Mesodermal cell (in vitro differentiated cells): ENCODE measurements around the gene NAV2.

ENCODE experiments used
- H3K27ac ChIP-seq: 2 replicates; pipeline ENCODE4 v1.7.0; 2013; ENCODE audit warnings: mild to moderate bottlenecking, low read depth, low read length, moderate library complexity; ENCODE audit not compliant: severe bottlenecking
- H3K36me3 ChIP-seq: 2 replicates; pipeline ENCODE4 v1.7.1; 2013; ENCODE audit warnings: mild to moderate bottlenecking, low read length, moderate library complexity; ENCODE audit not compliant: control insufficient read depth, insufficient read depth
- H3K4me1 ChIP-seq: one replicate; pipeline ENCODE4 v1.7.1; 2013; ENCODE audit warnings: mild to moderate bottlenecking, low read length; ENCODE audit not compliant: insufficient read depth, control insufficient read depth, poor library complexity, severe bottlenecking
- H3K4me3 ChIP-seq: 2 replicates; pipeline ENCODE4 v1.7.0; 2013; ENCODE audit warnings: low read length, control low read depth, mild to moderate bottlenecking; ENCODE audit not compliant: insufficient read depth, poor library complexity, severe bottlenecking; ENCODE audit errors: extremely low read depth
- H3K9me3 ChIP-seq: 2 replicates; pipeline ENCODE4 v1.7.1; 2013; ENCODE audit warnings: mild to moderate bottlenecking, low read length, moderate library complexity; ENCODE audit not compliant: control insufficient read depth
- WGBS, 2 experiments: methylation state at CpG; one replicate each; pipeline ENCODE4 v1.1.5; 2013; ENCODE audit warnings: missing lambda C conversion rate in 2 of 2; ENCODE audit not compliant: insufficient coverage in 2 of 2; 5-methylcytosine and 5-hydroxymethylcytosine counted together

NAV2 gene

GRCh38 chr11:19935507-19935906, 222.9 kb downstream of the NAV2 start:
- no peaks in the 10 kb centered on the region for H3K36me3 ChIP-seq
- peaks cover 14% of the 10 kb centered on the region for H3K4me1 ChIP-seq
- H3K4me3 ChIP-seq, result no peak overlapping the region
- no peaks in the 10 kb centered on the region for H3K9me3 ChIP-seq
- peak overlapping the region; percentile 11 for H3K27ac ChIP-seq
- WGBS, 2 experiments, result 80% methylated on average over 1 of the region's 4 CpGs; no CpG with 5 or more reads in 1 of the 2 experiments

DNA sequence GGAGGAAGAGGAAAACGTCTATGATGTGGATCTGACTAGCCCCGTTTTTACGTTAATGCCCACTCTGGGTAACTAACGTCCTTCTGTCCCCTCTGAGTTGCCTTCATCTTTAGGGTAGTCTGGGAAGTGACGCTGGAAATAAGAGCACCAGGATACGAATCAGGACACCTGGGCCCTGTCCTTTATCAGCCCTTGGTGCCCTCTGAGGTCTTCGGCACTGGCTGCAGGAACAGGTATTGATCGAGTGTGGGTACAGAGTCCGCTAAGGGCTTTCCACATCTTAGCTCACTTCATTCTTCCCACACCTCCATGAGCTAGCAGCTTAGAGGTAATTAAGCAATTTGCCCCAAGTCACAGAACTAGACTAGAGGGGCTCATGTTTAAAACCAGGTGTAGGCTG, 223.8 kb downstream of the NAV2 start:
- no peak overlapping the region for H3K27ac ChIP-seq
- WGBS, 2 experiments, result 89 to 94% methylated on average over 6 to 8 of the region's 9 CpGs
- no peaks in the 10 kb centered on the region for H3K9me3 ChIP-seq
- no peaks in the 10 kb centered on the region for H3K36me3 ChIP-seq
- no peak overlapping the region for H3K4me3 ChIP-seq
- peaks cover 14% of the 10 kb centered on the region for H3K4me1 ChIP-seq

DNA sequence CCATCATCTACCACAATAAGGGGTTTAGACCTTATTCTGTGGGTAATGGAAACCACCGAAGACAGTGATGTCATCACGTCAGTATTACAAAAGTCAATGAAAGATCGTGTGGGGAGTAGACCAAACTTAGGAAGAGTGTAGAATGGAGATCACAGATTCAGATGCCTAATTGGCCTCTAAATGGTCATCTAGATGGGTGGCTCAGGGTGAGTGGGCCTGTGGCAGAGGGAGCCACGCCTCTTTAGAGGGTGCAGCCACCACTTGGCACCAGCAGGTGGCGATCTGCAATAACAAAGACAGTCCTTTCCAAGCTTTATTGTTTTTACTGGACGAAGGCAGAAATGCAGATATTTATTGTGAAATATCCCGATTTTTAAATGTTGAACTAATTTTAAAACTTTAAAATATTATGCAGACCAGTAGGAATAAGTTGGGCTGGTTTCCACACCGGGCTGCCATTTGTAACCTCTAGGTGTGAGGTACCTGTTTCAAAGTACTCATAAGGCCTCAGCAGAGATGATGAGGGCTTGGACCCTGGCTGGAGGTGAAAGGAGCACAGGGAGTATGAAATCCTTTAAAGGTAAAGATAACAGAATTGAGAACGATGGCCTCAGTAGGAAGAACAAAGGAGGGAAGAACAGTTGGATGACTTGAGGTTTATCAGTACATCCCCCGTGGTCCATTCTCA, 225.7 kb downstream of the NAV2 start:
- Histone ChIP-seq H3K9me3 (no peaks in the 10 kb centered on the region), H3K4me3 (no peak overlapping the region), H3K27ac (no peak overlapping the region), H3K4me1 (peaks cover 11% of the 10 kb centered on the region), H3K36me3 (no peaks in the 10 kb centered on the region)
- WGBS, 2 experiments, result 61 to 65% methylated on average over 7 of the region's 10 CpGs

DNA sequence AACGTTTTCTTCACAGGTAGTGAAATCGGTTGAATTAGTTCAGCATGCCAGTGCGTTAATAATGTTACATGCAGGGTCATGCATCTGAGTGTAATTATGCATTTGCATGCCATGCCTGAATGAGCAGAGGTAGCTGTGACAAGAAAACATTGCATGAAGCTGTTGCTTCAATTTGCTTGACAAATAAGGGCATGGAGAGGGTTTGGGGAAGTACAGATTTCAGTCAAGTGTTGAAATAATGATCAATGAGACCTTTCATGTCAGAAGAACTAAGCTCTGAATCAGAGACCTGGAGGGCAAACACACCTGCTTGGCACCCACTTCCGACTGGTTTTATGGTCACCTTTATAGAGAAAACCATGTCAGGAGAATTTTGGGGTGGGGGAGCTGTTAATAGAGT, 226.2 kb downstream of the NAV2 start:
- Histone ChIP-seq H3K27ac (no peak overlapping the region), H3K4me1 (peaks cover 11% of the 10 kb centered on the region), H3K4me3 (no peak overlapping the region), H3K36me3 (no peaks in the 10 kb centered on the region), H3K9me3 (no peaks in the 10 kb centered on the region)
- 89% methylated on average over 4 of the region's 4 CpGs for WGBS, 2 experiments

DNA sequence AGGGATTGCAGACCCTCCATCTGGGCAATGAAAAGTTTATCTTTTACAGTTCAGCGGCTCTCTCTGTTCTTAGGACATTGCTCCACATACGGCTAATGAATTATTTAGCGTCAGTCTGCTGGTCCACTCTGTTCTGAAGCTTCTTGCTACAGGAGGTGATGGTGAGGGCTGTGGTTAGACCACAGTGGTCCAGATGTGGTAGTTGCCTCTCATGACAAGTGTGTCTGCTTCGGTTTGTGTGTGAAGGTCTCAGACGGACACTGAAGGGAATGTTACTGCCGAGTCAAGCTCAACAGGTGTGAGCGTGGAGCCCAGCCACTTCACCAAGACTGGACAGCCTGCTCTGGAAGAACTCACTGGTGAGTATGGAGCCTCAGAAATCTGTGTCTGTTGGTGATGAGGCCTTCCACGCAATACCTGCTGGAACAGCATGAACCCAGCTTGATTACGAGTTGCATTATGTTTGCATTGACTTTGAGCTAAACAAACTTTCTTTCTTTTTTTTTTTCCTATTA, 226.8 kb downstream of the NAV2 start:
- H3K27ac ChIP-seq, result no peak overlapping the region
- H3K4me1 ChIP-seq, result peaks cover 8% of the 10 kb centered on the region
- H3K36me3 ChIP-seq, result no peaks in the 10 kb centered on the region
- H3K4me3 ChIP-seq, result no peak overlapping the region
- WGBS, 2 experiments, result 90 to 98% methylated on average over 6 to 9 of the region's 9 CpGs
- H3K9me3 ChIP-seq, result no peaks in the 10 kb centered on the region

DNA sequence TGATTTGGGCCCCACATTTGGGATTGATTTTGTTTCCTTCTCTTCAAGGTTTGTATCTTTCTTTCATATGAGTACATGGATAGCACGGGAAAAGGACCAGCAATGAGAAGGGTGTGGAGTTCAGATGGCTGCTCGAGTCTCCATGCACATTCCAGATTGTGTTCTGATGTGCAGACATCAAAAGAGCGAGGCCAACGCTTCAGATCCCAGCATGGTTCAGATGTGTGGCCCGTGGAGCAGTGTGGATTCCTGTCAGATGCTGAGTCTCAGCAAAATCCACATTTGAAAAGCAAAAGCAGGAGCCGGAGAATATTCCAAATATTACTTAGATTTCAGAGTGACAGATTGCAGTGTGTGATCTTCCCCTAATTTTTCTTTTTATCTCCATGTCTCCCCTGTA, 228.2 kb downstream of the NAV2 start:
- peaks cover 2% of the 10 kb centered on the region for H3K4me1 ChIP-seq
- peaks cover 2% of the 10 kb centered on the region for H3K36me3 ChIP-seq

GRCh38 chr11:19946681-19947080, 234.0 kb downstream of the NAV2 start:
- WGBS, 2 experiments, result 100% methylated on average over 1 of the region's 1 CpG; no CpG with 5 or more reads in 1 of the 2 experiments
- H3K36me3 ChIP-seq, result peaks cover 23% of the 10 kb centered on the region
- no peaks in the 10 kb centered on the region for H3K9me3 ChIP-seq
- H3K4me1 ChIP-seq, result no peaks in the 10 kb centered on the region
- no peak overlapping the region for H3K4me3 ChIP-seq
- H3K27ac ChIP-seq, result no peak overlapping the region

More for the DNA sequence above, 228.2 kb downstream of the NAV2 start:
- 89 to 91% methylated on average over 5 of the region's 6 CpGs for WGBS, 2 experiments
- Histone ChIP-seq H3K9me3 (no peaks in the 10 kb centered on the region), H3K4me3 (no peak overlapping the region), H3K27ac (no peak overlapping the region)

- 70 to 90% methylated on average over 4 of the region's 5 CpGs for WGBS, 2 experiments
- Histone ChIP-seq H3K4me3 (no peak overlapping the region), H3K36me3 (peaks cover 23% of the 10 kb centered on the region), H3K9me3 (no peaks in the 10 kb centered on the region), H3K4me1 (peaks cover 9% of the 10 kb centered on the region), H3K27ac (no peak overlapping the region)
Measured at GRCh38 chr11:19947537-19948114, 235.0 kb downstream of the NAV2 start.

DNA sequence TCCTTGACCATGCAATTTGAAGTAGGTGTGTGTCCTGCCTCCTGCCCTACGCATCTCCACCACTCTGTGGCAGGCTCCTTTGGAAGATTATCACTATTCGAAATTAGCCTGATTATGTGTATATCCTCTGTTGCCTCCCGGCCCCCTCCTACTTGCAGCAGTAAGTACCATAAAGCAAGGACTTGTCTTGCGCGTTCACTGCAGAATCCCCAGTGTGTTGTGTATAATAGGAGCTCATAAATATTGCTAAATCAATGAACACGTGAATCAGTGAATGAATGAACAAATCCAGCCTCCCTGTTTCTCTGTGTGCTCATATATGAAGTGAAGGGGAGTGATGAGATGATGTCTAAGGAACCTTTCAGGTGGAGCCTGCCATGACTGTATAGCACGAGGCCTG, 237.0 kb downstream of the NAV2 start:
- H3K4me3 ChIP-seq, result no peak overlapping the region
- no peak overlapping the region for H3K27ac ChIP-seq
- peaks cover 23% of the 10 kb centered on the region for H3K36me3 ChIP-seq
- H3K4me1 ChIP-seq, result peaks cover 26% of the 10 kb centered on the region
- no peaks in the 10 kb centered on the region for H3K9me3 ChIP-seq
- WGBS, 2 experiments, result 91 to 95% methylated on average over 4 to 6 of the region's 7 CpGs

DNA sequence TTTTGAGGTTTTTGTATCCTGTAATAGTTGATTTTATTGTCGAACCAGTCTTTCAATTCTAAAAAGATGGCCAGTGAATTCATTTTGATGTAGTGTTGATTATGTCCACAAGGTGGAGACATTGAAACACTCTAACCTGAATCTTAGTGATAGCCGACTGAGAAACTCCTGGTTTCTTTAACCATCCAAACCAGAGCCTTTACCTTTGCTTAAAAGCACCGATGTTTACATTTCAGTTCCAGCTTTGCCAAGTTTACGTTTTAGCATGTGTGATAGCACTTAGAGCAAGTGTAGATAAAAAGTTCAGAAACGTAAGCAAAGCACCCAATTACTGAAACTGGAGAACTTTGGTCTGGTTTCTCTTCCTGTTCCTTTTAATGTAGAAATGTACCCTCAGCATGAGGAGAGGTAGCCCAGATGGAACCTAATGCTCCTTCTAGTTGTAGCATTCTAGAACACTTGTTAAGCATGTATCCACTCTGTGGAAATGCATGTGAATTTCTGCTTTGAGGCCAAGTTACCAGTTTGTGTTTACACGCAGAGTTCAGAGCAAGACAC, 239.0 kb downstream of the NAV2 start:
- WGBS, 2 experiments, result 6 to 21% methylated on average over 2 to 5 of the region's 6 CpGs
- Histone ChIP-seq H3K27ac (peak overlapping the region; percentile 73), H3K9me3 (no peaks in the 10 kb centered on the region), H3K36me3 (peaks cover 13% of the 10 kb centered on the region), H3K4me1 (peaks cover 31% of the 10 kb centered on the region), H3K4me3 (no peak overlapping the region)
